Measurements from ENCODE around the gene SLC5A12. TPM values are rescaled to one million over a fixed set of nuclear protein-coding genes. Genes with fewer than 3 reads are reported as not detected.

The SLC5A12 gene
- total RNA-seq, 1 experiment from 2014 or later, result not detected

DNA sequence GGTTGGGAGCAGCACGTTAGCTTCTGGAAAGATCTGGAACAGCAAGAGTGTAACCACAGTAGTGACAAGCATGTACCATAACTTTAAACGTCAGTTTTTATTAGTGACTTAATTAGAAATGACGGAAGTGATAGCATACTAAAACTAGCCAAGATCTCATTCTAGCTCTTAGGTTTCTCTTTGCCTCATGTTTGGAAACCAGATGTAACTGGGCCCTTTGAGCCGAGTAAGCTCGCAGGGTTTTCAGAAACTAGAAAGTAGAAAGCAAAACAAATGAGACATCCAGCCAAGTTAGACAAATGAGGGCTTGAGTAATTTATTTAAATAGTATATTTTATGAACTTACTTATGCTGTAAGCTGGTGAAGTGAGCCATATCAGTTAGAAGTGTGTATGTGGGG, 40.2 kb upstream of the SLC5A12 start:
- no peaks in the 10 kb centered on the region for H3K9me3 ChIP-seq (ENCODE audit: control insufficient read depth, insufficient read depth, low read depth, low read length)
- TF ChIP-seq, protein P1, sequence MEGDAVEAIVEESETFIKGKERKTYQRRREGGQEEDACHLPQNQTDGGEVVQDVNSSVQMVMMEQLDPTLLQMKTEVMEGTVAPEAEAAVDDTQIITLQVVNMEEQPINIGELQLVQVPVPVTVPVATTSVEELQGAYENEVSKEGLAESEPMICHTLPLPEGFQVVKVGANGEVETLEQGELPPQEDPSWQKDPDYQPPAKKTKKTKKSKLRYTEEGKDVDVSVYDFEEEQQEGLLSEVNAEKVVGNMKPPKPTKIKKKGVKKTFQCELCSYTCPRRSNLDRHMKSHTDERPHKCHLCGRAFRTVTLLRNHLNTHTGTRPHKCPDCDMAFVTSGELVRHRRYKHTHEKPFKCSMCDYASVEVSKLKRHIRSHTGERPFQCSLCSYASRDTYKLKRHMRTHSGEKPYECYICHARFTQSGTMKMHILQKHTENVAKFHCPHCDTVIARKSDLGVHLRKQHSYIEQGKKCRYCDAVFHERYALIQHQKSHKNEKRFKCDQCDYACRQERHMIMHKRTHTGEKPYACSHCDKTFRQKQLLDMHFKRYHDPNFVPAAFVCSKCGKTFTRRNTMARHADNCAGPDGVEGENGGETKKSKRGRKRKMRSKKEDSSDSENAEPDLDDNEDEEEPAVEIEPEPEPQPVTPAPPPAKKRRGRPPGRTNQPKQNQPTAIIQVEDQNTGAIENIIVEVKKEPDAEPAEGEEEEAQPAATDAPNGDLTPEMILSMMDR (IDR thresholded peaks at IDR 0.05), result no peak
- TF ChIP-seq, protein P2, sequence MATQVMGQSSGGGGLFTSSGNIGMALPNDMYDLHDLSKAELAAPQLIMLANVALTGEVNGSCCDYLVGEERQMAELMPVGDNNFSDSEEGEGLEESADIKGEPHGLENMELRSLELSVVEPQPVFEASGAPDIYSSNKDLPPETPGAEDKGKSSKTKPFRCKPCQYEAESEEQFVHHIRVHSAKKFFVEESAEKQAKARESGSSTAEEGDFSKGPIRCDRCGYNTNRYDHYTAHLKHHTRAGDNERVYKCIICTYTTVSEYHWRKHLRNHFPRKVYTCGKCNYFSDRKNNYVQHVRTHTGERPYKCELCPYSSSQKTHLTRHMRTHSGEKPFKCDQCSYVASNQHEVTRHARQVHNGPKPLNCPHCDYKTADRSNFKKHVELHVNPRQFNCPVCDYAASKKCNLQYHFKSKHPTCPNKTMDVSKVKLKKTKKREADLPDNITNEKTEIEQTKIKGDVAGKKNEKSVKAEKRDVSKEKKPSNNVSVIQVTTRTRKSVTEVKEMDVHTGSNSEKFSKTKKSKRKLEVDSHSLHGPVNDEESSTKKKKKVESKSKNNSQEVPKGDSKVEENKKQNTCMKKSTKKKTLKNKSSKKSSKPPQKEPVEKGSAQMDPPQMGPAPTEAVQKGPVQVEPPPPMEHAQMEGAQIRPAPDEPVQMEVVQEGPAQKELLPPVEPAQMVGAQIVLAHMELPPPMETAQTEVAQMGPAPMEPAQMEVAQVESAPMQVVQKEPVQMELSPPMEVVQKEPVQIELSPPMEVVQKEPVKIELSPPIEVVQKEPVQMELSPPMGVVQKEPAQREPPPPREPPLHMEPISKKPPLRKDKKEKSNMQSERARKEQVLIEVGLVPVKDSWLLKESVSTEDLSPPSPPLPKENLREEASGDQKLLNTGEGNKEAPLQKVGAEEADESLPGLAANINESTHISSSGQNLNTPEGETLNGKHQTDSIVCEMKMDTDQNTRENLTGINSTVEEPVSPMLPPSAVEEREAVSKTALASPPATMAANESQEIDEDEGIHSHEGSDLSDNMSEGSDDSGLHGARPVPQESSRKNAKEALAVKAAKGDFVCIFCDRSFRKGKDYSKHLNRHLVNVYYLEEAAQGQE (IDR thresholded peaks at IDR 0.05; ENCODE audit: insufficient read depth in 1 of 2, low read depth in 2 of 2, low read length in 1 of 2), result no peak
- TF ChIP-seq TCF7L2 (IDR thresholded peaks at IDR 0.05; ENCODE audit: low read depth, low read length) (no peak), SIN3A (IDR thresholded peaks at IDR 0.05; ENCODE audit: borderline replicate concordance, insufficient read depth, low read depth, low read length) (no peak), POLR2AphosphoS5 (IDR thresholded peaks at IDR 0.05; ENCODE audit: low read depth, low read length) (no peak)

DNA sequence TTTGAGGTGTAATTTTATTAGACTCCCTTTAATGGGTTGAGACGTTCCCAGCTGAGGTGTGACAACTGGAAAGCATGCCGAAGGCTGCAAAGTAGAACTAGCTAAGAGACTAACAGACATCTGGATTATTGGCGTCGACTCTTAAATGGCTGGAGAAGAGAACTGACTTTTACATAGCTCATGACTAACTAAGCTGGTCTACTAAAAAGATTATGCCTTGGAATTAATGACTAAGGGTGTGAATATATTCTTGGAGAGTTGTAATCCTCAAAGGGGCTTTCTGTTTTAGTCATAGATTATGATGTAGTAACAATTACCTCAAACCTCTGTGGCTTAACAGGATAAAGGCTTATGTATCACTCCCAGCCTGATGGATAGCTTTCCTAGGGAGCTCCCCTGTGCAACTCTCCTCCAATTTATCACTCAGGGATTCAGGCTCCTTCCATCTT, 39.5 kb upstream of the SLC5A12 start:
- CTCF ChIA-PET, result interaction anchor here (0.6 kb wide), 1 partner anchor 525 kb away, joined by 3 read pairs; no protein-coding TSS in a partner anchor
- Histone ChIP-seq H3K27ac (ENCODE audit: low read length) (no peak overlapping the region), H3K9me3 (ENCODE audit: control insufficient read depth, insufficient read depth, low read depth, low read length) (no peaks in the 10 kb centered on the region), H3K4me1 (ENCODE audit: control insufficient read depth, insufficient read depth, low read length) (no peaks in the 10 kb centered on the region), H3K27me3 (ENCODE audit: control insufficient read depth, insufficient read depth, low read length) (no peaks in the 10 kb centered on the region), H3K36me3 (ENCODE audit: control insufficient read depth, insufficient read depth, low read length) (no peaks in the 10 kb centered on the region), H3K4me3 (ENCODE audit: low read depth in 2 of 2, low read length in 2 of 2) (no peak overlapping the region)
- TF ChIP-seq, protein P1 (IDR thresholded peaks at IDR 0.05), result no peak
- TF ChIP-seq TCF7L2 (IDR thresholded peaks at IDR 0.05; ENCODE audit: low read depth, low read length) (no peak), POLR2AphosphoS5 (IDR thresholded peaks at IDR 0.05; ENCODE audit: low read depth, low read length) (no peak), SIN3A (IDR thresholded peaks at IDR 0.05; ENCODE audit: borderline replicate concordance, insufficient read depth, low read depth, low read length) (no peak)
- TF ChIP-seq, protein P2 (IDR thresholded peaks at IDR 0.05; ENCODE audit: insufficient read depth in 1 of 2, low read depth in 2 of 2, low read length in 1 of 2), result no peak
- POLR2A ChIA-PET, result no interaction called here
- ATAC-seq (no peak), DNase-seq (ENCODE audit: low read depth, low spot score) (no peak)
- in situ Hi-C loops (cut with HindIII; ENCODE audit: low pct_unique_long_range_greater_than_20kb, low sequenced_read_pairs), result no loop called here
- intact Hi-C loops (cut with micrococcal nuclease; ENCODE audit: unreplicated experiment), result no loop called here
- BruUV-seq (replicated peaks), result no TSS peak

More for the DNA sequence above, 40.2 kb upstream of the SLC5A12 start:
- no peaks in the 10 kb centered on the region for H3K27me3 ChIP-seq (ENCODE audit: control insufficient read depth, insufficient read depth, low read length)
- no peaks in the 10 kb centered on the region for H3K4me1 ChIP-seq (ENCODE audit: control insufficient read depth, insufficient read depth, low read length)
- POLR2A ChIA-PET, result no interaction called here
- no peak overlapping the region for H3K27ac ChIP-seq (ENCODE audit: low read length)
- in situ Hi-C loops (cut with HindIII; ENCODE audit: low pct_unique_long_range_greater_than_20kb, low sequenced_read_pairs) (no loop called here), intact Hi-C loops (cut with micrococcal nuclease; ENCODE audit: unreplicated experiment) (no loop called here)
- CTCF ChIA-PET, result no interaction called here
- ATAC-seq (no peak), DNase-seq (ENCODE audit: low read depth, low spot score) (no peak)
- no peaks in the 10 kb centered on the region for H3K36me3 ChIP-seq (ENCODE audit: control insufficient read depth, insufficient read depth, low read length)
- no TSS peak for BruUV-seq (replicated peaks)
- H3K4me3 ChIP-seq (ENCODE audit: low read depth in 2 of 2, low read length in 2 of 2), result no peak overlapping the region
